Endodermal cell (in vitro differentiated cells): ENCODE data around the gene LAMB3. TPM values are rescaled to one million over a fixed set of nuclear protein-coding genes. Genes with fewer than 3 reads are reported as not detected.

ENCODE experiments used
- DNase-seq: peaks from one replicate; pipeline ENCODE4 v3.0.0-alpha.2; 2017
- H3K27ac ChIP-seq: 2 replicates; pipeline ENCODE4 v1.5.1; 2013; ENCODE audit warnings: mild to moderate bottlenecking, low read depth, low read length, moderate library complexity
- H3K27me3 ChIP-seq: 2 replicates; pipeline ENCODE4 v1.6.1; 2013; ENCODE audit warnings: mild to moderate bottlenecking, low read length, moderate library complexity; ENCODE audit not compliant: insufficient read depth, control insufficient read depth, poor library complexity, severe bottlenecking
- H3K36me3 ChIP-seq: 2 replicates; pipeline ENCODE4 v1.7.0; 2013; ENCODE audit warnings: mild to moderate bottlenecking, low read length, moderate library complexity; ENCODE audit not compliant: control insufficient read depth, insufficient read depth
- H3K4me1 ChIP-seq: one replicate; pipeline ENCODE4 v1.7.0; 2013; ENCODE audit warnings: low read length; ENCODE audit not compliant: control insufficient read depth, insufficient read depth
- H3K4me3 ChIP-seq: 2 replicates; pipeline ENCODE4 v1.5.1; 2013; ENCODE audit warnings: mild to moderate bottlenecking, low read length, moderate library complexity
- H3K9ac ChIP-seq: 2 replicates; pipeline ENCODE4 v1.6.1; 2013; ENCODE audit warnings: mild to moderate bottlenecking, low read length, moderate library complexity; ENCODE audit not compliant: poor library complexity, severe bottlenecking; ENCODE audit errors: extremely low read depth
- H3K9me3 ChIP-seq: 2 replicates; pipeline ENCODE4 v1.6.1; 2013; ENCODE audit warnings: mild to moderate bottlenecking, low read length, moderate library complexity; ENCODE audit not compliant: control insufficient read depth
- H3K27ac Mint-ChIP-seq: 2 replicates; pipeline ENCODE4 v1.8.0; 2020; ENCODE audit warnings: mixed read lengths
- H3K27me3 Mint-ChIP-seq: 2 replicates; pipeline ENCODE4 v1.8.0; 2021; ENCODE audit warnings: mild to moderate bottlenecking, mixed read lengths; ENCODE audit not compliant: insufficient read depth
- H3K36me3 Mint-ChIP-seq: 2 replicates; pipeline ENCODE4 v1.8.0; 2020; ENCODE audit warnings: low read depth, mixed read lengths
- H3K4me1 Mint-ChIP-seq: 2 replicates; pipeline ENCODE4 v1.8.0; 2020; ENCODE audit warnings: mixed read lengths
- H3K4me3 Mint-ChIP-seq: 2 replicates; pipeline ENCODE4 v1.8.0; 2020; ENCODE audit warnings: mild to moderate bottlenecking, moderate library complexity, mixed read lengths
- H3K9me3 Mint-ChIP-seq: 2 replicates; pipeline ENCODE4 v1.8.0; 2020; ENCODE audit warnings: mild to moderate bottlenecking, mixed read lengths
- CTCF ChIP-seq: fragments of 200-600 bp; sonication (generic); conservative IDR thresholded peaks from 2 replicates; pipeline ENCODE4 v1.5.0; 2021; ENCODE audit warnings: antibody characterized with exemption, mild to moderate bottlenecking
- WGBS, 2 experiments: methylation state at CpG; one replicate each; pipeline versions ENCODE4 v1.1.5 to v1.1.7; 2013; ENCODE audit warnings: missing lambda C conversion rate in 2 of 2, mixed read lengths in 1 of 2; ENCODE audit not compliant: insufficient coverage in 1 of 2, insufficient read length in 1 of 2; 5-methylcytosine and 5-hydroxymethylcytosine counted together
- total RNA-seq, 2 donors: library from RNA; stranded (reverse); fragmentation: NEBNext Ultra II Directional in 1 of 2; extraction: Animal tissue kit (Norgen Biotek cat#: 25700) in 1 of 2; gene quantifications; 2 replicates in 1 of 2; 3 replicates in 1 of 2; pipeline ENCODE4 v1.2.1, GENCODE V29; 2021

The LAMB3 gene
- total RNA-seq, 2 donors from 2014 or later: 0.53 to 1.9 TPM

GRCh38 chr1:209607795-209608178 lies 44.4 kb downstream of the LAMB3 start:
- H3K27ac Mint-ChIP-seq: no peak overlapping the region
- Histone ChIP-seq H3K4me1 (no peaks in the 10 kb centered on the region), H3K27ac (no peak overlapping the region), H3K9me3 (no peaks in the 10 kb centered on the region), H3K27me3 (peaks cover 42% of the 10 kb centered on the region), H3K36me3 (no peaks in the 10 kb centered on the region), H3K9ac (no peak overlapping the region), H3K4me3 (no peak overlapping the region)
- H3K4me3 Mint-ChIP-seq: no peak overlapping the region
- peaks cover 22% of the 10 kb centered on the region for H3K27me3 Mint-ChIP-seq
- H3K36me3 Mint-ChIP-seq: no peaks in the 10 kb centered on the region
- H3K4me1 Mint-ChIP-seq: peaks cover 7% of the 10 kb centered on the region
- 85 to 89% methylated on average over 7 to 8 of the region's 8 CpGs for WGBS, 2 experiments
- no peak for TF ChIP-seq CTCF
- H3K9me3 Mint-ChIP-seq: no peaks in the 10 kb centered on the region
- no peak for DNase-seq

GRCh38 chr1:209607102-209607794 lies 45.0 kb downstream of the LAMB3 start:
- H3K27me3 ChIP-seq: peaks cover 37% of the 10 kb centered on the region
- Mint-ChIP-seq H3K36me3 (no peaks in the 10 kb centered on the region), H3K27ac (no peak overlapping the region), H3K4me1 (peaks cover 7% of the 10 kb centered on the region), H3K27me3 (peaks cover 22% of the 10 kb centered on the region), H3K9me3 (no peaks in the 10 kb centered on the region), H3K4me3 (no peak overlapping the region)
- no peaks in the 10 kb centered on the region for H3K4me1 ChIP-seq
- H3K9me3 ChIP-seq: no peaks in the 10 kb centered on the region
- no peak for TF ChIP-seq CTCF
- H3K4me3 ChIP-seq: no peak overlapping the region
- WGBS, 2 experiments: 77 to 83% methylated on average over 1 of the region's 1 CpG
- no peaks in the 10 kb centered on the region for H3K36me3 ChIP-seq
- H3K27ac ChIP-seq: no peak overlapping the region
- DNase-seq: no peak
- H3K9ac ChIP-seq: no peak overlapping the region

GRCh38 chr1:209603877-209604276 lies 48.3 kb downstream of the LAMB3 start:
- no peaks in the 10 kb centered on the region for H3K9me3 Mint-ChIP-seq
- no peak for DNase-seq
- Histone ChIP-seq H3K36me3 (no peaks in the 10 kb centered on the region), H3K4me1 (no peaks in the 10 kb centered on the region), H3K9me3 (no peaks in the 10 kb centered on the region), H3K9ac (no peak overlapping the region), H3K27ac (no peak overlapping the region), H3K27me3 (peaks cover 54% of the 10 kb centered on the region), H3K4me3 (no peak overlapping the region)
- no peak overlapping the region for H3K4me3 Mint-ChIP-seq
- TF ChIP-seq CTCF: peak; percentile 45
- peaks cover 32% of the 10 kb centered on the region for H3K27me3 Mint-ChIP-seq
- H3K36me3 Mint-ChIP-seq: no peaks in the 10 kb centered on the region
- H3K27ac Mint-ChIP-seq: no peak overlapping the region
- 80 to 88% methylated on average over 3 to 5 of the region's 5 CpGs for WGBS, 2 experiments
- H3K4me1 Mint-ChIP-seq: peaks cover 7% of the 10 kb centered on the region
